ENCODE results near the gene KRTAP4-7. TPM values are rescaled to one million over a fixed set of nuclear protein-coding genes. Genes with fewer than 3 reads are reported as not detected.
A peak's percentile ranks its signal among the peaks of the same experiment; 100 is the strongest.
"Not testable (repeated sequence)": the region's sequence is repeated elsewhere in the genome, so short reads cannot be mapped to it uniquely, and the experiment has no call there.

The KRTAP4-7 gene
- total RNA-seq, 4 donors from 2014 or later, result not detected

DNA sequence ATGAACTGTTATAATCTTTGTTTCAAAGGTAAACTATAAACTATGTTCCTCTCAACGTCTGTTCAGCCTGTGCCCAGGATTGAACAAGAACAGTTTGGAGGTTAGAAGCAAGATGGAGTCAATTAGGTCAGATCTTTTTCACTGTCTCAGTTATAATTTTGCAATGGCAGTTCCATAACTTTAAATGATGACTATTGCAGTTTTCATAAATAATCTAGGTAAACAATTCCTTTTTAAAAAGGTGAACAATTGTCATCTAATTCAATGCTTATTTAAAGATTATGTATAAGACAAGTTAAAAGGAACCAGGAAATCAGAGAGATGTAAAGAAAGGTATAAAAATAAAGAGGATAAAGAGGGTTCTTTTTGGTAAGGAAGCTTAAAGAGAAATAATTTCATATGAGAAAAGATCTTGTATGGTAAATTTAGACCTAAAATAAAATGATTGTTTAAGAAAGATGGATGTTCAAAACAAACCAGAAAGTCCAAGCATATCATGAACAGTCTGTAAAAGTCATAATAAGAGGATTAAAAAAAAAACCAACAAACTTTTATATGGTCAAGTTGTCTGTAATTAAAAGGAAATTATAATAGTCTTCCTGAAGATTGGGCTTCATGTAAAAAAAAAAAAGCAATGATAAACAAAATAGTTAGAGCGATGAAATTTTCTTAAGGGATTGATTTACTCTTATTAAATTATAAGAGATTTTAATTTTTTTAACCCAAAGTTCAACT lies 27.4 kb downstream of the KRTAP4-7 start:
- Histone ChIP-seq H3K4me1 (no peaks in the 10 kb centered on the region), H3K36me3 (no peaks in the 10 kb centered on the region), H3K9me3 (no peaks in the 10 kb centered on the region), H3K27ac (no peak overlapping the region), H3K27me3 (no peaks in the 10 kb centered on the region), H3K4me3 (no peak overlapping the region)
- DNase-seq, result no peak
- TF ChIP-seq, protein P1, sequence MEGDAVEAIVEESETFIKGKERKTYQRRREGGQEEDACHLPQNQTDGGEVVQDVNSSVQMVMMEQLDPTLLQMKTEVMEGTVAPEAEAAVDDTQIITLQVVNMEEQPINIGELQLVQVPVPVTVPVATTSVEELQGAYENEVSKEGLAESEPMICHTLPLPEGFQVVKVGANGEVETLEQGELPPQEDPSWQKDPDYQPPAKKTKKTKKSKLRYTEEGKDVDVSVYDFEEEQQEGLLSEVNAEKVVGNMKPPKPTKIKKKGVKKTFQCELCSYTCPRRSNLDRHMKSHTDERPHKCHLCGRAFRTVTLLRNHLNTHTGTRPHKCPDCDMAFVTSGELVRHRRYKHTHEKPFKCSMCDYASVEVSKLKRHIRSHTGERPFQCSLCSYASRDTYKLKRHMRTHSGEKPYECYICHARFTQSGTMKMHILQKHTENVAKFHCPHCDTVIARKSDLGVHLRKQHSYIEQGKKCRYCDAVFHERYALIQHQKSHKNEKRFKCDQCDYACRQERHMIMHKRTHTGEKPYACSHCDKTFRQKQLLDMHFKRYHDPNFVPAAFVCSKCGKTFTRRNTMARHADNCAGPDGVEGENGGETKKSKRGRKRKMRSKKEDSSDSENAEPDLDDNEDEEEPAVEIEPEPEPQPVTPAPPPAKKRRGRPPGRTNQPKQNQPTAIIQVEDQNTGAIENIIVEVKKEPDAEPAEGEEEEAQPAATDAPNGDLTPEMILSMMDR (IDR thresholded peaks at IDR 0.05), result no peak
- no peak for TF ChIP-seq POLR2A (IDR thresholded peaks at IDR 0.05)

DNA sequence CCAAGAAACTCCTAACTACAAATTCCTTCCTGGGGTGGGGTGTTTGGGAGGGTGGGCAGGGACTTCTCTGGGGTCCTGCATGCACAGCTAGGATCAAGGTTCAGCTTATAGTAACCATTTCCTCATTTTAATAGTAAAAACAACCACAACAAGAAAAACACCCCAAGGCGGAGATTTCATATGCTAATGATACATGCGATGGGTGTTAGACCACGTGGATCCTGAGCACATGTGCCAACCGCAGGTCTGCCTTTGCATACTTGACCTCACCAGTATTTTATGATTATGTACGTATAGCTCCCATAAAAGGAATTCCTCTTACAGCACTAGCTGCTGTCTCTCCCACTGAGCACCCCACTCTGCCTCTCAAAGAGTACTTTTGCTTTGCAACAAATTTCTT lies 32.3 kb downstream of the KRTAP4-7 start:
- Histone ChIP-seq H3K27ac (no peak overlapping the region), H3K36me3 (no peaks in the 10 kb centered on the region), H3K27me3 (no peaks in the 10 kb centered on the region), H3K4me3 (no peak overlapping the region), H3K9me3 (no peaks in the 10 kb centered on the region), H3K4me1 (no peaks in the 10 kb centered on the region)
- no peak for TF ChIP-seq POLR2A (IDR thresholded peaks at IDR 0.05)
- TF ChIP-seq, protein P1 (IDR thresholded peaks at IDR 0.05), result no peak
- DNase-seq, result peak in 1 of 3 donors; percentile 43

DNA sequence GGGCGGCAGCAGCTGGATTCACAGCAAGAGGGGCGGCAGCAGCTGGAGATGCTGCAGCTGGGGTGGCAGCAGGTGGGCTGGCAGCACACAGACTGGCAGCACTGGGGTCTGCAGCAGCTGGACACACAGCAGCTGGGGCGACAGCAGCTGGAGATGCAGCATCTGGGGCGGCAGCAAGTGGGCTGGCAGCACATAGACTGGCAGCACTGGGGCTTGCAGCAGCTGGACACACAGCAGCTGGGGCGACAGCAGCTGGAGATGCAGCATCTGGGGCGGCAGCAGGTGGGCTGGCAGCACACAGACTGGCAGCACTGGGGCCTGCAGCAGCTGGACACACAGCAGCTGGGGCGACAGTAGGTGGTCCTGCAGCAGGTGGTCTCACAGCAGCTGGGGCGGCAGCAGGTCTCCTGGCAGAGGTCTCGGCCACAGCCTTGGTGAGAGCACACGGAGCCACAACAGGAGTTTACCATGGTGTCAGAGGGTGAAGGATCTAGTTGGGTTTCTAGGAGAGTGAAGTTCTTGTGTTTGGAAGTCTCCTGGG lies 34.0 kb downstream of the KRTAP4-7 start, which contains the start of gene KRTAP4-11:
Gene KRTAP4-11, minus strand, starts transcription at position 528 of the 541 bp plus-strand sequence. Its CDS starts 58 bp downstream, at position 470.
- not testable (repeated sequence) for H3K4me3 ChIP-seq, DNase-seq, H3K27ac ChIP-seq

DNA sequence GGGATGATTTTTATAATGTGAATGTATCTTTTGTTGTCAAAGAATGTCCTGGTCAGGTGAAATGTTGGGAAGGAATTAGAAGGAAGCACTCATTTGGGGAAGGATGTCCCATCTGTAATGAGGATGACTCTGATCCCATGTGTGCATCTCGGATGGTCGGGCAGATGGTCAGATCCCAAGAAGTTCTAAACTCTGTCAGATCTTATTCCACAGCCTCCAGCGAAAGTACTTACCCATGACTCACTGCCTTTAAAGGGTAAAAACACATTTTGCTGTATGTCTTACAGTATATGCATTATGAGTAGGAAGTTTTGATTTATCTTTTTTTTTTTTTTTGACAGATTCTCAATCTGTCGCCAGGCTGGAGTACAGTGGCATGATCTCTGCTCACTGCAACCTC lies 34.8 kb downstream of the KRTAP4-7 start:
- TF ChIP-seq POLR2A (IDR thresholded peaks at IDR 0.05), result no peak
- TF ChIP-seq, protein P1 (IDR thresholded peaks at IDR 0.05), result no peak
- no peak for DNase-seq
- Histone ChIP-seq H3K4me1 (no peaks in the 10 kb centered on the region), H3K36me3 (no peaks in the 10 kb centered on the region), H3K27ac (no peak overlapping the region), H3K9me3 (no peaks in the 10 kb centered on the region), H3K4me3 (no peak overlapping the region), H3K27me3 (no peaks in the 10 kb centered on the region)

More for the DNA sequence above, 34.0 kb downstream of the KRTAP4-7 start, which contains the start of gene KRTAP4-11:
- not testable (repeated sequence) for H3K27me3 ChIP-seq, H3K4me1 ChIP-seq, H3K36me3 ChIP-seq, H3K9me3 ChIP-seq

DNA sequence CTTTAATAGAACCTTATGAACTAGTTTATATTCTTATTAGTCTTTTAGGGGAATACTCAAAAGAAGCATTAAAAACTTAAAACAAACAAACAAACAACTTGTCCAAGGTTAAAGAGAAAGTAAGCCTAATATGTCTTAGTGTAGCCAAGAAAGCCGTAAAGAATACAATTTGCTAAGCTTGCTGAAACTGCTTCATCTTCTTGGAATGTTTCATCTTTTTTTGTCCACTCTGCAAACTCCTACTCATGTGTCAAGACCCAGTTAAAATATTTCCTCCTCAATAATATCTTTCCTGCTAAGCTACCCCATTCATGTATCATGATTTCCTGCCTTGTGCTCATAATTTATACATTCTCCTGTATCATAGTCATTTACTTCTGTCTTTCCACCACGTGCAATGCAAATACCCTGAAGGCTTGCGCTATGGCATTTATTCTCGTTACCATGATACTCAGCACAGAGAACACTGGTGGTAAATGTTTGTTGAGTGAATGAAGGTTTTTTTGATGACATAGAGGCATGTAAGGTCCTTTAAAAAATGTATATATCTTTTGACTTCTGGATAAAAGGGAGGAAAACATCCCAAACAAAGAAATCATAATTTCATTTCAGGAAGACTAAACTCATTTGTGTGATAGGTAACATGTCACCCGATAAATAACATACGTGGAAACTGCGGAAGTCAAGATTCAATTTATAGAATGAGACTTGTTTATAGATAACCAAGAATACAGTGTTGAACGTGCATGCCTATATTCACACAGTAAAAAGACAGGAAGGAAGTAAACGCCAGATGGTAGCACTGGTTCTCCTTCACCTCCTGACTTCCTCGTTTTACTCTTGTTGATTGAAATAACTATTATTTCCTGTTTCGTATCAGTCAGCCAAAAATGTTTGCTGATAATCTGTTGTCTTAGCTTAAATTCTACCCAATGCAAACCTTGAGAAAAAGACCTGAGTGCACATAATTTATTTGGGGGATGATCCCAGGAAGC lies 36.0 kb downstream of the KRTAP4-7 start:
- peak overlapping the region in 1 of 4 donors; percentile 46 for H3K27ac ChIP-seq
- H3K4me3 ChIP-seq, H3K9me3 ChIP-seq, DNase-seq, H3K27me3 ChIP-seq, H3K4me1 ChIP-seq, H3K36me3 ChIP-seq: not testable (repeated sequence)

DNA sequence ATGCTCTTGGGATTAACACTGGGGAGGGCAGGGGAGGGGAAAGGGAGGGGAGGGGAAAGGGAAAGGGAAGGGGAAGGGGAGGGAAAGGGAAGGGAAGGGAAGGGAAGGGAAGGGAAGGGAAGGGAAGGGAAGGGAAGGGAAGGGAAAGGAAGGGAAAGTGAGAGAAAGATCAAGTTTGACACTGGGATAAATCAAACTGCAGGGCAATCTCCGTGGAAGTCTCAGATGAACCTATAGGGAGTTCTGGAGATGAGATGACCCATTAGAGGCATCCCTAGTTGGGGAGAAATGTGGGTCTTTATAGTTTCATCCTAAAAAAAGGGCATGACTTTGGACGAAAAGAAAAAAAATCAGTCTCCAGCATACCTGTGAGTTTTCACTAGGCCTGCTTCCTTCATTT lies 37.8 kb downstream of the KRTAP4-7 start:
- no peak overlapping the region for H3K27ac ChIP-seq
- DNase-seq, result no peak
- H3K9me3 ChIP-seq, result no peaks in the 10 kb centered on the region
- H3K4me1 ChIP-seq, result no peaks in the 10 kb centered on the region
- H3K4me3 ChIP-seq, result no peak overlapping the region
- no peak for TF ChIP-seq POLR2A (IDR thresholded peaks at IDR 0.05)
- TF ChIP-seq, protein P1 (IDR thresholded peaks at IDR 0.05), result no peak
- no peaks in the 10 kb centered on the region for H3K36me3 ChIP-seq
- H3K27me3 ChIP-seq, result no peaks in the 10 kb centered on the region

DNA sequence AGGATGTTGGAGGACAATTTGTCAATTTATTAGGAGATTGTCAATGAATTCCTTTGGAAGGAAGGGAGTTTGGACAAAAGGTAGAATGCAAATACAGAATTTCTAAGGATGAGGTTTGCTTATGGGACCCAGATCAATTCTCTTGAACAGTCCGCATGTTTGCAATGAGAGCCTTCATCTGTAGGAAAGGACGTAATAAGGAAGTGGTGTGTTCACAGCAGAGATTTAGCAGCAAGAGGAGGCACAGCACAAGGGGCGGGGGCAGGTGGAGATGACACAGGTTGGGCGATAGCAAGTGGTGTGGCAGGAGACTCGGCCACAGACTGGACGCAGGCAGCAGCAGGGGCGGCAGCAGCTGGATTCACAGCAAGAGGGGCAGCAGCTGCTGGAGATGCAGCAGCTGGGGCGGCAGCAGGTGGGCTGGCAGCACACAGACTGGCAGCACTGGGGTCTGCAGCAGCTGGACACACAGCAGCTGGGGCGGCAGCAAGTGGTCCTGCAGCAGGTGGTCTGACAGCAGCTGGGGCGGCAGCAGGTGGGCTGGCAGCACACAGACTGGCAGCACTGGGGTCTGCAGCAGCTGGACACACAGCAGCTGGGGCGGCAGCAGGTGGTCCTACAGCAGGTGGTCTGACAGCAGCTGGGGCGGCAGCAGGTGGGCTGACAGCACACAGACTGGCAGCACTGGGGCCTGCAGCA lies 39.5 kb downstream of the KRTAP4-7 start:
- not testable (repeated sequence) for DNase-seq, H3K36me3 ChIP-seq, H3K27ac ChIP-seq, H3K9me3 ChIP-seq, H3K4me1 ChIP-seq, H3K4me3 ChIP-seq, H3K27me3 ChIP-seq

DNA sequence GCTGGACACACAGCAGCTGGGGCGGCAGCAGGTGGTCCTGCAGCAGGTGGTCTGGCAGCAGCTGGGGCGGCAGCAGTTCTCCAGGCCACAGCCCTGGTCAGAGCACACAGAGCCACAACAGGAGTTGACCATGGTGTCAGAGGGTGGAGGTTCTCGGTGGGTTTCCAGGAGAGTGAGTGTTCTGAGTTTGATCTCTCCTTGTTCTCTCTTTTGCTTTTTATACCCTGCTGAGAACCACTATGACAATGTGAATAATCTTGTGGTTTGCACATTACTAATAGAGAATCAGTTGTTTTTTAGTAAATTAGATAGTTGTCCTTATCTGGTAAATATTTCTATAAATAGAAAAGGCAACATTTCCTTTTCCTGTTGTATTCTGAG lies 40.0 kb downstream of the KRTAP4-7 start, which contains the start of gene KRTAP4-12:
Gene KRTAP4-12, minus strand, starts transcription at position 192 of the 381 bp plus-strand sequence. Its CDS starts 60 bp downstream, at position 132.
- not testable (repeated sequence) for H3K36me3 ChIP-seq, H3K4me1 ChIP-seq, H3K27me3 ChIP-seq, DNase-seq, H3K4me3 ChIP-seq, H3K27ac ChIP-seq, H3K9me3 ChIP-seq
